Neural cell (in vitro differentiated cells): ENCODE results near the gene OST4. TPM values are rescaled to one million over a fixed set of nuclear protein-coding genes. Genes with fewer than 3 reads are reported as not detected.

Experiments
- H2AFZ ChIP-seq: fragments of 200-600, 300-800 bp; sonication (generic), shearing (Covaris generic); 2 replicates; pipeline ENCODE4 v1.6.0; 2014; ENCODE audit warnings: low read depth, mild to moderate bottlenecking, antibody characterized with exemption, low read length, moderate library complexity
- H3F3A ChIP-seq: fragments of 200-600 bp; shearing (Covaris generic); 2 replicates; pipeline ENCODE4 v1.6.1; 2016; ENCODE audit warnings: mild to moderate bottlenecking, moderate library complexity, mixed read lengths, antibody characterized with exemption, low read length; ENCODE audit not compliant: insufficient read depth, poor library complexity, severe bottlenecking
- H3K27ac ChIP-seq: fragments of 200-600, 300-800 bp; sonication (generic), shearing (Covaris generic); 2 replicates; pipeline ENCODE4 v1.5.1; 2014; ENCODE audit warnings: mild to moderate bottlenecking, low read length, moderate library complexity
- H3K27me3 ChIP-seq: fragments of 300-800, 200-600 bp; sonication (generic), shearing (Covaris generic); 2 replicates; pipeline ENCODE4 v1.6.0; 2014; ENCODE audit warnings: mild to moderate bottlenecking, low read depth, low read length, moderate library complexity; ENCODE audit not compliant: insufficient read depth
- H3K36me3 ChIP-seq: fragments of 300-800, 200-600 bp; sonication (generic), shearing (Covaris generic); 2 replicates; pipeline ENCODE4 v1.5.1; 2014; ENCODE audit warnings: mild to moderate bottlenecking, antibody characterized with exemption, low read length, moderate library complexity; ENCODE audit not compliant: insufficient read depth
- H3K4me2 ChIP-seq: fragments of 300-800, 200-600 bp; sonication (generic), shearing (Covaris generic); 2 replicates; pipeline ENCODE4 v1.6.0; 2014; ENCODE audit warnings: mild to moderate bottlenecking, low read length
- H3K4me3 ChIP-seq: fragments of 300-800, 200-600 bp; sonication (generic), shearing (Covaris generic); 2 replicates; pipeline ENCODE4 v1.5.1; 2014; ENCODE audit warnings: mild to moderate bottlenecking, low read length, moderate library complexity
- H3K79me2 ChIP-seq: fragments of 200-600 bp; shearing (Covaris generic); replicated peaks from 2 replicates; pipeline ENCODE4 v1.6.0; 2014; ENCODE audit warnings: mild to moderate bottlenecking, low read length, moderate library complexity; ENCODE audit not compliant: insufficient read depth
- H3K9ac ChIP-seq: fragments of 300-800, 200-600 bp; sonication (generic), shearing (Covaris generic); 2 replicates; pipeline ENCODE4 v1.6.1; 2016; ENCODE audit warnings: mild to moderate bottlenecking, low read length, mixed read lengths
- H3K9me2 ChIP-seq: fragments of 200-600 bp; shearing (Covaris generic); 2 replicates; pipeline ENCODE4 v1.6.1; 2016; ENCODE audit warnings: mild to moderate bottlenecking, low read length, mixed read lengths; ENCODE audit not compliant: insufficient read depth
- H3K9me3 ChIP-seq: fragments of 200-600, 300-800 bp; sonication (generic), shearing (Covaris generic); 2 replicates; pipeline ENCODE4 v1.6.1; 2016; ENCODE audit warnings: mild to moderate bottlenecking, mixed run types, low read length, moderate library complexity, mixed read lengths
- H4K20me1 ChIP-seq: fragments of 200-600 bp; shearing (Covaris generic); 2 replicates; pipeline ENCODE4 v1.6.1; 2016; ENCODE audit warnings: mild to moderate bottlenecking, mixed run types; ENCODE audit not compliant: insufficient read depth
- CTCF ChIP-seq: fragments of 450-650 bp; IDR thresholded peaks from 2 replicates; pipeline ENCODE4 v1.5.1; 2014; ENCODE audit warnings: antibody characterized with exemption, mild to moderate bottlenecking, moderate library complexity; ENCODE audit not compliant: poor library complexity, severe bottlenecking
- EP300 ChIP-seq: fragments of 450-650 bp; conservative IDR thresholded peaks from 2 replicates; pipeline ENCODE4 v1.6.1; 2014; ENCODE audit warnings: antibody characterized with exemption, mild to moderate bottlenecking, moderate library complexity; ENCODE audit not compliant: poor library complexity, severe bottlenecking
- EZH2 ChIP-seq: fragments of 200-600, 300-800 bp; shearing (Covaris generic), sonication (generic); IDR thresholded peaks from 2 replicates; pipeline ENCODE4 v1.6.1; 2014; ENCODE audit warnings: antibody characterized with exemption, low read length, borderline replicate concordance, mild to moderate bottlenecking; ENCODE audit not compliant: insufficient read depth, poor library complexity, severe bottlenecking
- MXI1 ChIP-seq: fragments of 450-650 bp; conservative IDR thresholded peaks from 2 replicates; pipeline ENCODE4 v1.6.1; 2014; ENCODE audit warnings: antibody characterized with exemption, mild to moderate bottlenecking; ENCODE audit not compliant: poor library complexity, severe bottlenecking
- POLR2AphosphoS5 ChIP-seq: IDR thresholded peaks from 2 replicates; pipeline ENCODE4 v1.6.1; 2012
- RAD21 ChIP-seq: fragments of 450-650 bp; conservative IDR thresholded peaks from 2 replicates; pipeline ENCODE4 v1.6.1; 2014; ENCODE audit warnings: antibody characterized with exemption, mild to moderate bottlenecking, moderate library complexity
- REST ChIP-seq: IDR thresholded peaks from 2 replicates; pipeline ENCODE4 v1.6.1; 2012; ENCODE audit warnings: borderline replicate concordance
- SMC3 ChIP-seq: fragments of 450-650 bp; conservative IDR thresholded peaks from 2 replicates; pipeline ENCODE4 v1.6.1; 2014; ENCODE audit warnings: antibody characterized with exemption, mild to moderate bottlenecking, moderate library complexity; ENCODE audit not compliant: poor library complexity
- TAF1 ChIP-seq: IDR thresholded peaks from 2 replicates; pipeline ENCODE4 v1.6.1; 2012; ENCODE audit warnings: low read depth
- polyA plus RNA-seq: library from polyadenylated mRNA; depleted of rRNA; stranded (reverse); fragments of >200 nt; gene quantifications from 2 replicates; pipeline ENCODE4 v1.2.3, GENCODE V29; 2014

The OST4 gene
- polyA plus RNA-seq, 1 donor from 2014 or later: 263 TPM

GRCh38 chr2:27089111-27089954 lies 17.9 kb upstream of the OST4 start:
- no peaks in the 10 kb centered on the region for H3K9me2 ChIP-seq
- H4K20me1 ChIP-seq: no peaks in the 10 kb centered on the region
- no peaks in the 10 kb centered on the region for H3K79me2 ChIP-seq
- no peak for TF ChIP-seq SMC3
- no peak for TF ChIP-seq TAF1
- TF ChIP-seq MXI1: no peak
- H3K36me3 ChIP-seq: no peaks in the 10 kb centered on the region
- H3K9me3 ChIP-seq: no peaks in the 10 kb centered on the region
- no peak overlapping the region for H3K4me3 ChIP-seq
- H3K27ac ChIP-seq: no peak overlapping the region
- no peak overlapping the region for H3K4me2 ChIP-seq
- H3K9ac ChIP-seq: no peak overlapping the region
- no peaks in the 10 kb centered on the region for H3F3A ChIP-seq
- no peak overlapping the region for H2AFZ ChIP-seq
- H3K27me3 ChIP-seq: peaks cover 10% of the 10 kb centered on the region

- TF ChIP-seq SMC3: no peak
- no peak for TF ChIP-seq REST
- TF ChIP-seq POLR2AphosphoS5: no peak
- no peak for TF ChIP-seq MXI1
Observed at GRCh38 chr2:27088634-27089033, 17.2 kb upstream of the OST4 start.

GRCh38 chr2:27087823-27088410 lies 16.5 kb upstream of the OST4 start:
- H4K20me1 ChIP-seq: no peaks in the 10 kb centered on the region
- H3K4me2 ChIP-seq: no peak overlapping the region
- H3K9me2 ChIP-seq: no peaks in the 10 kb centered on the region
- no peaks in the 10 kb centered on the region for H3F3A ChIP-seq
- no peak overlapping the region for H3K9ac ChIP-seq
- H3K4me3 ChIP-seq: peak overlapping the region; percentile 80
- H3K27me3 ChIP-seq: peaks cover 10% of the 10 kb centered on the region
- H3K36me3 ChIP-seq: no peaks in the 10 kb centered on the region
- H3K79me2 ChIP-seq: no peaks in the 10 kb centered on the region
- H2AFZ ChIP-seq: no peak overlapping the region
- H3K9me3 ChIP-seq: no peaks in the 10 kb centered on the region
- TF ChIP-seq TAF1: no peak
- no peak for TF ChIP-seq REST
- TF ChIP-seq RAD21: no peak
- no peak for TF ChIP-seq CTCF
- TF ChIP-seq POLR2AphosphoS5: no peak
- TF ChIP-seq SMC3: no peak
- TF ChIP-seq MXI1: no peak
- no peak for TF ChIP-seq EZH2
- TF ChIP-seq EP300: no peak
- H3K27ac ChIP-seq: no peak overlapping the region

More at GRCh38 chr2:27088634-27089033, 17.2 kb upstream of the OST4 start:
- H3K79me2 ChIP-seq: no peaks in the 10 kb centered on the region
- H4K20me1 ChIP-seq: no peaks in the 10 kb centered on the region
- H3K4me3 ChIP-seq: no peak overlapping the region
- H3K9me3 ChIP-seq: no peaks in the 10 kb centered on the region
- no peaks in the 10 kb centered on the region for H3K36me3 ChIP-seq
- peaks cover 10% of the 10 kb centered on the region for H3K27me3 ChIP-seq
- H3K9ac ChIP-seq: no peak overlapping the region
- no peak overlapping the region for H3K4me2 ChIP-seq
- no peak overlapping the region for H2AFZ ChIP-seq
- no peaks in the 10 kb centered on the region for H3F3A ChIP-seq
- no peaks in the 10 kb centered on the region for H3K9me2 ChIP-seq
- no peak overlapping the region for H3K27ac ChIP-seq
